HepG2 (cell line): ENCODE results near the gene ACBD7. TPM values are rescaled to one million over a fixed set of nuclear protein-coding genes. Genes with fewer than 3 reads are reported as not detected.

Experiments
- ARNT2 ChIP-seq: sonication (generic); formaldehyde crosslinking; IDR thresholded peaks from 2 replicates; pipeline ENCODE4 v1.8.0; 2022; ENCODE audit warnings: mild to moderate bottlenecking, low read depth, missing genetic modification reagents, moderate library complexity
- BATF2 ChIP-seq: sonication (generic); formaldehyde crosslinking; IDR thresholded peaks from 2 replicates; pipeline ENCODE4 v1.8.0; 2022; ENCODE audit warnings: mild to moderate bottlenecking, missing genetic modification reagents, moderate library complexity
- DBP ChIP-seq: sonication (generic); formaldehyde crosslinking; IDR thresholded peaks from 2 replicates; pipeline ENCODE4 v1.4.0; 2020; ENCODE audit warnings: missing genetic modification reagents; ENCODE audit errors: not compliant biosample characterization
- HNF4A ChIP-seq: sonication (generic); formaldehyde crosslinking; IDR thresholded peaks from 2 replicates; pipeline ENCODE4 v1.4.0; 2020; ENCODE audit warnings: missing genetic modification reagents
- HOMEZ ChIP-seq: IDR thresholded peaks from 2 replicates; pipeline ENCODE4 v1.6.1; 2016; ENCODE audit warnings: low read depth
- HOXA5 ChIP-seq: sonication (generic); formaldehyde crosslinking; IDR thresholded peaks from 2 replicates; pipeline ENCODE4 v1.4.0; 2020; ENCODE audit warnings: missing genetic modification reagents
- IRF2 ChIP-seq: IDR thresholded peaks from 2 replicates; pipeline ENCODE4 v1.6.1; 2018; ENCODE audit warnings: missing genetic modification reagents, missing compliant biosample characterization
- JUN ChIP-seq: sonication (generic); formaldehyde crosslinking; IDR thresholded peaks from 2 replicates; pipeline ENCODE4 v1.4.0; 2020; ENCODE audit warnings: mild to moderate bottlenecking, missing genetic modification reagents
- KAT2B ChIP-seq: fragments of 150-350 bp; IDR thresholded peaks from 2 replicates; pipeline ENCODE4 v1.6.1; 2014; ENCODE audit warnings: low read depth, low read length, borderline replicate concordance
- MATR3 ChIP-seq: sonication (generic); formaldehyde crosslinking; IDR thresholded peaks from 2 replicates; pipeline ENCODE4 v1.4.0; 2020; ENCODE audit warnings: missing genetic modification reagents
- MBNL3 ChIP-seq: fragments of 250-450 bp; sonication (Bioruptor Pico); conservative IDR thresholded peaks from 2 replicates; pipeline ENCODE4 v1.8.0; 2022; ENCODE audit warnings: mild to moderate bottlenecking, inconsistent platforms
- NFE2L2 ChIP-seq: fragments of 150-350 bp; IDR thresholded peaks from 2 replicates; pipeline ENCODE4 v1.6.1; 2014; ENCODE audit warnings: low read length
- NFKBIZ ChIP-seq: IDR thresholded peaks from 2 replicates; pipeline ENCODE4 v1.6.1; 2018; ENCODE audit warnings: missing genetic modification reagents, missing compliant biosample characterization
- PBX3 ChIP-seq: sonication (generic); formaldehyde crosslinking; IDR thresholded peaks from 2 replicates; pipeline ENCODE4 v1.8.1; 2023; ENCODE audit warnings: missing genetic modification reagents, inconsistent platforms, borderline replicate concordance
- PPARG ChIP-seq: conservative IDR thresholded peaks from 2 replicates; pipeline ENCODE4 v1.6.1; 2016; ENCODE audit warnings: missing biosample characterization, missing genetic modification reagents
- RBM22 ChIP-seq: fragments of 200-400 bp; formaldehyde crosslinking; optimal IDR thresholded peaks from 2 replicates; pipeline ENCODE3; 2017; ENCODE audit warnings: mild to moderate bottlenecking, low read length, moderate library complexity
- SSRP1 ChIP-seq: IDR thresholded peaks from 2 replicates; pipeline ENCODE4 v1.6.1; 2016; ENCODE audit warnings: control low read depth
- UBTF ChIP-seq: sonication (generic); formaldehyde crosslinking; IDR thresholded peaks from 2 replicates; pipeline ENCODE4 v1.4.0; 2020; ENCODE audit warnings: mild to moderate bottlenecking, missing genetic modification reagents
- ZEB1 ChIP-seq: IDR thresholded peaks from 2 replicates; pipeline ENCODE4 v1.6.1; 2012; ENCODE audit warnings: mild to moderate bottlenecking, low read depth, inconsistent platforms; ENCODE audit not compliant: insufficient replicate concordance
- ZNF124 ChIP-seq: sonication (generic); formaldehyde crosslinking; IDR thresholded peaks from 2 replicates; pipeline ENCODE4 v1.4.0; 2020; ENCODE audit warnings: missing genetic modification reagents
- ZNF451 ChIP-seq: sonication (generic); formaldehyde crosslinking; IDR thresholded peaks from 2 replicates; pipeline ENCODE4 v1.5.0; 2020; ENCODE audit warnings: mild to moderate bottlenecking, missing genetic modification reagents
- ZNF580 ChIP-seq: IDR thresholded peaks from 2 replicates; pipeline ENCODE4 v1.6.1; 2016; ENCODE audit warnings: low read depth, borderline replicate concordance
- ZNF841 ChIP-seq: sonication (generic); formaldehyde crosslinking; IDR thresholded peaks from 2 replicates; pipeline ENCODE4 v1.8.1; 2023; ENCODE audit warnings: missing genetic modification reagents, borderline replicate concordance
- polyA plus RNA-seq, 8 experiments: library from polyadenylated mRNA; depleted of rRNA in 3 of 8; stranded (reverse) in 7 of 8; unstranded in 1 of 8; fragments of >200 nt; fragmentation: Illumina TruSeq in 4 of 8; extraction: Trizol in 4 of 8; gene quantifications; 2 replicates each; pipeline versions ENCODE4 v1.2.1 to v1.2.3, GENCODE V29; 2011 to 2016; ENCODE audit warnings: low read depth in 4 of 8, missing spikeins in 1 of 8, mixed read lengths in 1 of 8; ENCODE audit not compliant: insufficient read depth in 1 of 8
- total RNA-seq, 5 experiments: library from RNA; depleted of rRNA; stranded (reverse); fragments of >200 nt; fragmentation: Illumina TruSeq; extraction: Trizol; gene quantifications; 2 replicates each; pipeline ENCODE4 v1.2.3, GENCODE V29; 2016; ENCODE audit warnings: low read depth in 1 of 5

ACBD7 gene
- total and polyA plus RNA-seq, 2 of the 13 experiments (the other 11 are each of a cell fraction or from before 2014, with no cell fraction given) = 1.4 to 2.6 TPM

- TF ChIP-seq UBTF (CRISPR knock-in tag) = no peak
- TF ChIP-seq ZNF451 (CRISPR knock-in tag) = no peak
- TF ChIP-seq ZEB1 = no peak
- no peak for TF ChIP-seq NFE2L2
- TF ChIP-seq ZNF580 (CRISPR knock-in tag) = no peak
- TF ChIP-seq BATF2 = no peak
- no peak for TF ChIP-seq IRF2 (CRISPR knock-in tag)
- no peak for TF ChIP-seq ZNF124 (CRISPR knock-in tag)
- TF ChIP-seq ZNF841 (CRISPR knock-in tag) = no peak
- TF ChIP-seq KAT2B = peak; percentile 90; the same call in 1 of the 2 replicates
- TF ChIP-seq DBP = no peak
- TF ChIP-seq HOMEZ (CRISPR knock-in tag) = no peak
- no peak for TF ChIP-seq JUN (CRISPR knock-in tag)
- TF ChIP-seq HNF4A (CRISPR knock-in tag) = no peak
- no peak for TF ChIP-seq MATR3
- TF ChIP-seq MBNL3 (CRISPR knock-in tag) = no peak
- no peak for TF ChIP-seq PBX3 (CRISPR knock-in tag)
- no peak for TF ChIP-seq HOXA5
- TF ChIP-seq RBM22 = no peak
- TF ChIP-seq PPARG = no peak
- TF ChIP-seq ARNT2 (CRISPR knock-in tag) = 0 out of 2 replicates have a peak, but pooled peaks have one; percentile 9
- TF ChIP-seq NFKBIZ (CRISPR knock-in tag) = no peak
- TF ChIP-seq SSRP1 (CRISPR knock-in tag) = peak; percentile 72; the same call in 1 of the 2 replicates
Measured at GRCh38 chr10:15083674-15084501, 4.7 kb downstream of the ACBD7 start (continued).
